ENCODE data around the gene CD34.

- TF ChIP-seq, protein P1, sequence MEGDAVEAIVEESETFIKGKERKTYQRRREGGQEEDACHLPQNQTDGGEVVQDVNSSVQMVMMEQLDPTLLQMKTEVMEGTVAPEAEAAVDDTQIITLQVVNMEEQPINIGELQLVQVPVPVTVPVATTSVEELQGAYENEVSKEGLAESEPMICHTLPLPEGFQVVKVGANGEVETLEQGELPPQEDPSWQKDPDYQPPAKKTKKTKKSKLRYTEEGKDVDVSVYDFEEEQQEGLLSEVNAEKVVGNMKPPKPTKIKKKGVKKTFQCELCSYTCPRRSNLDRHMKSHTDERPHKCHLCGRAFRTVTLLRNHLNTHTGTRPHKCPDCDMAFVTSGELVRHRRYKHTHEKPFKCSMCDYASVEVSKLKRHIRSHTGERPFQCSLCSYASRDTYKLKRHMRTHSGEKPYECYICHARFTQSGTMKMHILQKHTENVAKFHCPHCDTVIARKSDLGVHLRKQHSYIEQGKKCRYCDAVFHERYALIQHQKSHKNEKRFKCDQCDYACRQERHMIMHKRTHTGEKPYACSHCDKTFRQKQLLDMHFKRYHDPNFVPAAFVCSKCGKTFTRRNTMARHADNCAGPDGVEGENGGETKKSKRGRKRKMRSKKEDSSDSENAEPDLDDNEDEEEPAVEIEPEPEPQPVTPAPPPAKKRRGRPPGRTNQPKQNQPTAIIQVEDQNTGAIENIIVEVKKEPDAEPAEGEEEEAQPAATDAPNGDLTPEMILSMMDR (IDR thresholded peaks at IDR 0.05): no peak
- TF ChIP-seq POLR2AphosphoS5 (IDR thresholded peaks at IDR 0.05): no peak
- TF ChIP-seq EP300 (IDR thresholded peaks at IDR 0.05): no peak
- no peak for TF ChIP-seq POLR2A (IDR thresholded peaks at IDR 0.05)
Observed at GRCh38 chr1:207923121-207923520, 12.2 kb upstream of the CD34 start.
